ENCODE data around the gene OR5L1.

The OR5L1 gene
- total RNA-seq, result 0 reads per million in 3 experiments

GRCh38 chr11:55811067-55811466, at the start of gene OR5L1:
Gene OR5L1 (plus strand): TSS chr11:55811367. CDS start chr11:55811467, 100 bp downstream.
- no peak for DNase-seq

- DNase-seq, result no peak
Measured at GRCh38 chr11:55773138-55773537, 38.0 kb upstream of the OR5L1 start, which contains the start of gene OR5D13. Gene OR5D13 (plus strand): TSS chr11:55773438. CDS start chr11:55773438, 0 bp downstream.

- DNase-seq, result no peak
Measured at GRCh38 chr11:55791606-55792005, 19.6 kb upstream of the OR5L1 start.

GRCh38 chr11:55793321-55793720, 17.8 kb upstream of the OR5L1 start:
- DNase-seq, result no peak

GRCh38 chr11:55795256-55795655, 15.9 kb upstream of the OR5L1 start, which contains the start of gene OR5D14:
Gene OR5D14 (plus strand): TSS chr11:55795556. CDS start chr11:55795556, 0 bp downstream.
- DNase-seq, result no peak

GRCh38 chr11:55806248-55806647, 4.9 kb upstream of the OR5L1 start:
- no peak for DNase-seq

- DNase-seq, result no peak
Measured at GRCh38 chr11:55819330-55819729, 8.2 kb downstream of the OR5L1 start, which contains the start of gene OR5D18. Gene OR5D18 (plus strand): TSS chr11:55819630. CDS start chr11:55819630, 0 bp downstream.

GRCh38 chr11:55826919-55827318, 15.8 kb downstream of the OR5L1 start, which contains the start of gene OR5L2:
Gene OR5L2 (plus strand): TSS chr11:55827219. CDS start chr11:55827219, 0 bp downstream.
- DNase-seq, result no peak

- DNase-seq, result no peak
Measured at GRCh38 chr11:55838452-55838851, 27.3 kb downstream of the OR5L1 start, which contains the start of gene OR5D16. Gene OR5D16 (plus strand): TSS chr11:55838752. CDS start chr11:55838752, 0 bp downstream.

- DNase-seq, result no peak
Measured at GRCh38 chr11:55847453-55847852, 36.3 kb downstream of the OR5L1 start.

GRCh38 chr11:55849037-55849436, 37.9 kb downstream of the OR5L1 start:
- DNase-seq, result no peak

GRCh38 chr11:55852141-55852540, 41.0 kb downstream of the OR5L1 start:
- DNase-seq, result no peak

GRCh38 chr11:55854704-55855103, 43.5 kb downstream of the OR5L1 start:
- DNase-seq, result no peak
